PC-3 (cell line): ENCODE results near the gene EXTL2.

Source experiments
- EZH2phosphoT487 ChIP-seq: fragments of 300-600 bp; sonication (generic); IDR thresholded peaks from 2 replicates; pipeline ENCODE4 v1.6.1; 2018; ENCODE audit warnings: mild to moderate bottlenecking, antibody characterized with exemption, low read length, borderline replicate concordance
- TF ChIP-seq, protein P1 (sequence below): fragments of 300-600 bp; sonication (generic); conservative IDR thresholded peaks from 2 replicates; pipeline ENCODE4 v1.5.1; 2017; ENCODE audit warnings: antibody characterized with exemption, low read depth, mild to moderate bottlenecking, low read length

DNA sequence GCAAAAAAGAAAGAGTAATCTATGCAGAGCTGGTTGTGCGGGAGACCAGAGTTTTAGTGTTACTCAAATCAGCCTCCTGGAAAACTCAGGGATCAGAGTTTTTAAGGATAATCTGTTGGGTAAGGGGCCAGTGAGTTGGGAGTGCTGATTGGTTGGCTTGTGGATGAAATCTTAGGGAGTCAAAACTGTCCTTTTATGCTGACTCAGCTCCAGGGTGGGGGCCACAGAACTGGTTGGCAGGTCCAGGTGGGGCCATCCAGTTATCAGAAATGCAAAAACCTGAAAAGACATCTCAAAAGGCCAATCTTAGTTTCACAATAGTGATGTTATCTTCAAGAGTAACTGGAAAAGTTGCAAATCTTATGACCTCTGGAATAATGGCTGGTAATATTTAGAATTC lies 3.3 kb downstream of the EXTL2 start:
- TF ChIP-seq, protein P1, sequence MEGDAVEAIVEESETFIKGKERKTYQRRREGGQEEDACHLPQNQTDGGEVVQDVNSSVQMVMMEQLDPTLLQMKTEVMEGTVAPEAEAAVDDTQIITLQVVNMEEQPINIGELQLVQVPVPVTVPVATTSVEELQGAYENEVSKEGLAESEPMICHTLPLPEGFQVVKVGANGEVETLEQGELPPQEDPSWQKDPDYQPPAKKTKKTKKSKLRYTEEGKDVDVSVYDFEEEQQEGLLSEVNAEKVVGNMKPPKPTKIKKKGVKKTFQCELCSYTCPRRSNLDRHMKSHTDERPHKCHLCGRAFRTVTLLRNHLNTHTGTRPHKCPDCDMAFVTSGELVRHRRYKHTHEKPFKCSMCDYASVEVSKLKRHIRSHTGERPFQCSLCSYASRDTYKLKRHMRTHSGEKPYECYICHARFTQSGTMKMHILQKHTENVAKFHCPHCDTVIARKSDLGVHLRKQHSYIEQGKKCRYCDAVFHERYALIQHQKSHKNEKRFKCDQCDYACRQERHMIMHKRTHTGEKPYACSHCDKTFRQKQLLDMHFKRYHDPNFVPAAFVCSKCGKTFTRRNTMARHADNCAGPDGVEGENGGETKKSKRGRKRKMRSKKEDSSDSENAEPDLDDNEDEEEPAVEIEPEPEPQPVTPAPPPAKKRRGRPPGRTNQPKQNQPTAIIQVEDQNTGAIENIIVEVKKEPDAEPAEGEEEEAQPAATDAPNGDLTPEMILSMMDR: no peak
- no peak for TF ChIP-seq EZH2phosphoT487
